ENCODE results near the gene PTGS2. TPM values are rescaled to one million over a fixed set of nuclear protein-coding genes. Genes with fewer than 3 reads are reported as not detected.

The PTGS2 gene
- total RNA-seq, 2 experiments from 2014 or later = 0.09 TPM; not detected in 1

GRCh38 chr1:186710696-186711095 lies 30.5 kb upstream of the PTGS2 start:
- ChIA-PET CTCF (no interaction called here), POLR2A (no interaction called here)
- DNase-seq (no peak), ATAC-seq (no peak)
- no peak overlapping the region for H3K4me3 Mint-ChIP-seq
- no peaks in the 10 kb centered on the region for H3K9me3 Mint-ChIP-seq
- intact Hi-C loops (cut with micrococcal nuclease) = no loop called here
- H3K27me3 Mint-ChIP-seq = peaks cover 5% of the 10 kb centered on the region
- H3K36me3 Mint-ChIP-seq (ENCODE audit: low read depth) = no peaks in the 10 kb centered on the region
- H3K27ac Mint-ChIP-seq = no peak overlapping the region
- H3K4me1 Mint-ChIP-seq (ENCODE audit: low read depth) = no peaks in the 10 kb centered on the region
- TF ChIP-seq, protein P1, sequence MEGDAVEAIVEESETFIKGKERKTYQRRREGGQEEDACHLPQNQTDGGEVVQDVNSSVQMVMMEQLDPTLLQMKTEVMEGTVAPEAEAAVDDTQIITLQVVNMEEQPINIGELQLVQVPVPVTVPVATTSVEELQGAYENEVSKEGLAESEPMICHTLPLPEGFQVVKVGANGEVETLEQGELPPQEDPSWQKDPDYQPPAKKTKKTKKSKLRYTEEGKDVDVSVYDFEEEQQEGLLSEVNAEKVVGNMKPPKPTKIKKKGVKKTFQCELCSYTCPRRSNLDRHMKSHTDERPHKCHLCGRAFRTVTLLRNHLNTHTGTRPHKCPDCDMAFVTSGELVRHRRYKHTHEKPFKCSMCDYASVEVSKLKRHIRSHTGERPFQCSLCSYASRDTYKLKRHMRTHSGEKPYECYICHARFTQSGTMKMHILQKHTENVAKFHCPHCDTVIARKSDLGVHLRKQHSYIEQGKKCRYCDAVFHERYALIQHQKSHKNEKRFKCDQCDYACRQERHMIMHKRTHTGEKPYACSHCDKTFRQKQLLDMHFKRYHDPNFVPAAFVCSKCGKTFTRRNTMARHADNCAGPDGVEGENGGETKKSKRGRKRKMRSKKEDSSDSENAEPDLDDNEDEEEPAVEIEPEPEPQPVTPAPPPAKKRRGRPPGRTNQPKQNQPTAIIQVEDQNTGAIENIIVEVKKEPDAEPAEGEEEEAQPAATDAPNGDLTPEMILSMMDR (IDR thresholded peaks at IDR 0.05) = no peak

GRCh38 chr1:186708694-186709097 lies 28.5 kb upstream of the PTGS2 start:
- ATAC-seq (no peak), DNase-seq (no peak)
- no peaks in the 10 kb centered on the region for H3K4me1 Mint-ChIP-seq (ENCODE audit: low read depth)
- no peaks in the 10 kb centered on the region for H3K36me3 Mint-ChIP-seq (ENCODE audit: low read depth)
- intact Hi-C loops (cut with micrococcal nuclease) = no loop called here
- H3K4me3 Mint-ChIP-seq = no peak overlapping the region
- H3K27me3 Mint-ChIP-seq = no peaks in the 10 kb centered on the region
- no peak overlapping the region for H3K27ac Mint-ChIP-seq
- ChIA-PET CTCF (no interaction called here), POLR2A (no interaction called here)
- no peaks in the 10 kb centered on the region for H3K9me3 Mint-ChIP-seq
- TF ChIP-seq, protein P1 (IDR thresholded peaks at IDR 0.05) = no peak

DNA sequence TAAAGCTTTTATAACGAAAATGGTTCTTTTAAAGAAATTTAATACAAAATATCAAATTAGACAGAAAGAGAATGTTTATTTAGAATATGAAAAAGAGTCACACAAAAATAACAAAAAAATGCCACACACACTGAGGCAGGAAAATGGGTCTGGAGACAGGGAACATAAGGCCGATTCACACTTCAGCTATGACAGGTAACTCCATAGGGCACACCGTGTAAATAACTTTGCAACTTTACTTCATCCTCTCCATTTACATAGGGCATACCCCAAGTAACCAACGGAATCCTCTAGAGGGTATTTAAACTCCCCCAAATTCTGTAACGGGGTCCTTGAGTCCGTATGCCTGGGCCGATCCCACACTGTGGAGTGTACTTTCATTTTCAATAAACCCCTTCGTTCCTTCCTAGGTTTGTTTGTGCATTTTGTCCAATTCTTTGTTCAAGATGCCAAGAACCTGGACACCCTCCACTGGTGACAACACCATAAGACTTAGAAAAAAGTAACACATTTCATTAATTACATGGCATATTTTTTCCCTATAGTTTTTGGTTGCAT lies 23.1 kb upstream of the PTGS2 start:
- ATAC-seq = no peak
- Mint-ChIP-seq H3K4me1 (ENCODE audit: low read depth) (no peaks in the 10 kb centered on the region), H3K9me3 (no peaks in the 10 kb centered on the region), H3K27ac (no peak overlapping the region), H3K36me3 (ENCODE audit: low read depth) (no peaks in the 10 kb centered on the region), H3K4me3 (no peak overlapping the region), H3K27me3 (no peaks in the 10 kb centered on the region)
- TF ChIP-seq, protein P1 (IDR thresholded peaks at IDR 0.05) = no peak
- no peak for DNase-seq
- intact Hi-C loops (cut with micrococcal nuclease) = no loop called here
- ChIA-PET CTCF (no interaction called here), POLR2A (no interaction called here)

- no peak for ATAC-seq
- DNase-seq = no peak
- H3K4me1 Mint-ChIP-seq (ENCODE audit: low read depth) = no peaks in the 10 kb centered on the region
- no peaks in the 10 kb centered on the region for H3K36me3 Mint-ChIP-seq (ENCODE audit: low read depth)
- H3K9me3 Mint-ChIP-seq = no peaks in the 10 kb centered on the region
- ChIA-PET CTCF (no interaction called here), POLR2A (no interaction called here)
- intact Hi-C loops (cut with micrococcal nuclease) = no loop called here
- TF ChIP-seq, protein P1 (IDR thresholded peaks at IDR 0.05) = no peak
- no peaks in the 10 kb centered on the region for H3K27me3 Mint-ChIP-seq
- no peak overlapping the region for H3K4me3 Mint-ChIP-seq
- no peak overlapping the region for H3K27ac Mint-ChIP-seq
Observed at GRCh38 chr1:186700722-186701121, 20.5 kb upstream of the PTGS2 start.

- Mint-ChIP-seq H3K36me3 (ENCODE audit: low read depth) (no peaks in the 10 kb centered on the region), H3K27ac (no peak overlapping the region), H3K27me3 (no peaks in the 10 kb centered on the region), H3K4me3 (no peak overlapping the region), H3K4me1 (ENCODE audit: low read depth) (no peaks in the 10 kb centered on the region), H3K9me3 (no peaks in the 10 kb centered on the region)
- intact Hi-C loops (cut with micrococcal nuclease) = no loop called here
- TF ChIP-seq, protein P1 (IDR thresholded peaks at IDR 0.05) = no peak
- no peak for DNase-seq
- POLR2A ChIA-PET = no interaction called here
- CTCF ChIA-PET = no interaction called here
- no peak for ATAC-seq
Observed at GRCh38 chr1:186699519-186699918, 19.3 kb upstream of the PTGS2 start.
